Loucy (cell line): ENCODE results near the gene GABBR1.

ENCODE experiments used
- H2AFZ ChIP-seq: fragments of 200-600 bp; sonication (generic); 2 replicates; pipeline ENCODE4 v1.6.0; 2016; ENCODE audit warnings: antibody characterized with exemption, mild to moderate bottlenecking, low read length, moderate library complexity
- H3F3A ChIP-seq: fragments of 200-600 bp; 2 replicates; pipeline ENCODE4 v1.6.0; 2016; ENCODE audit warnings: antibody characterized with exemption, low read depth, mild to moderate bottlenecking
- H3K27me3 ChIP-seq: fragments of 200-600 bp; sonication (generic); 2 replicates; pipeline ENCODE4 v1.6.1; 2014; ENCODE audit warnings: low read length, mild to moderate bottlenecking; ENCODE audit not compliant: insufficient read depth, poor library complexity, severe bottlenecking
- H3K36me3 ChIP-seq: fragments of 200-600 bp; sonication (generic); 2 replicates; pipeline ENCODE4 v1.6.1; 2016; ENCODE audit warnings: low read length; ENCODE audit not compliant: insufficient read depth
- H3K4me1 ChIP-seq: fragments of 200-600 bp; sonication (generic); 2 replicates; pipeline ENCODE4 v1.5.1; 2014; ENCODE audit warnings: low read length, mild to moderate bottlenecking; ENCODE audit not compliant: insufficient read depth, poor library complexity, severe bottlenecking
- H3K4me2 ChIP-seq: fragments of 200-600 bp; sonication (generic); 2 replicates; pipeline ENCODE4 v1.6.0; 2014; ENCODE audit warnings: antibody characterized with exemption, low read length, low read depth, mild to moderate bottlenecking; ENCODE audit not compliant: poor library complexity, severe bottlenecking
- H3K4me3 ChIP-seq: fragments of 200-600 bp; sonication (generic); 2 replicates; pipeline ENCODE4 v1.5.1; 2014; ENCODE audit warnings: low read length, mild to moderate bottlenecking, mixed read lengths; ENCODE audit not compliant: poor library complexity, severe bottlenecking
- H3K79me2 ChIP-seq: fragments of 200-600 bp; sonication (generic); 2 replicates; pipeline ENCODE4 v1.6.1; 2014; ENCODE audit warnings: low read length; ENCODE audit not compliant: insufficient read depth
- H3K9ac ChIP-seq: fragments of 200-600 bp; sonication (generic); 2 replicates; pipeline ENCODE4 v1.6.0; 2014; ENCODE audit warnings: mild to moderate bottlenecking, low read depth, low read length, moderate library complexity; ENCODE audit not compliant: poor library complexity, severe bottlenecking
- H3K9me2 ChIP-seq: fragments of 200-600 bp; sonication (generic); replicated peaks from 2 replicates; pipeline ENCODE4 v1.6.1; 2016; ENCODE audit warnings: low read depth, low read length, mixed read lengths
- H3K9me3 ChIP-seq: fragments of 200-600 bp; sonication (generic); 2 replicates; pipeline ENCODE4 v1.6.1; 2014; ENCODE audit warnings: mild to moderate bottlenecking, antibody characterized with exemption, low read length, low read depth; ENCODE audit not compliant: insufficient read depth
- H4K20me1 ChIP-seq: fragments of 200-600 bp; sonication (generic); 2 replicates; pipeline ENCODE4 v1.6.0; 2014; ENCODE audit warnings: antibody characterized with exemption, low read length, mild to moderate bottlenecking; ENCODE audit not compliant: insufficient read depth, poor library complexity, severe bottlenecking
- CTCF ChIP-seq: fragments of 200-600 bp; sonication (generic); conservative IDR thresholded peaks from 2 replicates; pipeline ENCODE4 v1.5.1; 2014; ENCODE audit warnings: mild to moderate bottlenecking, antibody characterized with exemption, low read length
- EZH2phosphoT487 ChIP-seq: fragments of 200-600 bp; IDR thresholded peaks from 2 replicates; pipeline ENCODE4 v1.6.1; 2018; ENCODE audit warnings: antibody characterized with exemption, mild to moderate bottlenecking, moderate library complexity, borderline replicate concordance

The GABBR1 gene

DNA sequence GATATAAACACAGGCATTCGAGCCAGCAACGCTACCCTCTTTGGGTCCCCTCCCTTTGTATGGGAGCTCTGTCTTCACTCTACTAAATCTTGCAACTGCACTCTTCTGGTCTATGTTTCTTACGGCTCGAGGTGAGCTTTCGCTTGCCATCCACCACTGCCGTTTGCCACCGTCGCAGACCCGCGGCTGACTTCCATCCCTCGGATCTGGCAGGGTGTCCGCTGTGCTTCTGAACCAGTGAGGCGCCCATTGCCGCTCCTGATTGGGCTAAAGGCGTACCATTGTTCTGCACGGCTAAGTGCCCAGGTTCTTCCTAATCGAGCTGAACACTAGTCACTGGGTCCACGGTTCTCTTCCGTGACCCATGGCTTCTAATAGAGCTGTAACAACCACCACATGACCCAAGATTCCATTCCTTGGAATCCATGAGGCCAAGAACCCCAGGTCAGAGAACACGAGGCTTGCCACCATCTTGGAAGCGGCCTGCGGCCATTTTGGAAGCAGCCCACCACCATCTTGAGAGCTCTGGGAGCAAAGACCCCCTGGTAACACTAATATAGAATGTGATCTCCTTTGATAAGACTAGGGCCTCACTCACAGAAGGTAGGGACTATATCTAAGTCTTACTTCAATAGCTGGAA, 74.4 kb downstream of the GABBR1 start:
- no peak for TF ChIP-seq EZH2phosphoT487
- no peaks in the 10 kb centered on the region for H3K4me1 ChIP-seq
- H3K9me3 ChIP-seq, result no peaks in the 10 kb centered on the region
- H2AFZ ChIP-seq, result no peak overlapping the region
- no peaks in the 10 kb centered on the region for H4K20me1 ChIP-seq
- no peak overlapping the region for H3K9ac ChIP-seq
- no peaks in the 10 kb centered on the region for H3K79me2 ChIP-seq
- H3K36me3 ChIP-seq, result no peaks in the 10 kb centered on the region
- no peak overlapping the region for H3K4me2 ChIP-seq
- H3K4me3 ChIP-seq, result no peak overlapping the region
- no peaks in the 10 kb centered on the region for H3K27me3 ChIP-seq
- H3F3A ChIP-seq, result no peaks in the 10 kb centered on the region
- no peaks in the 10 kb centered on the region for H3K9me2 ChIP-seq

GRCh38 chr6:29557320-29557719, 75.7 kb downstream of the GABBR1 start:
- no peaks in the 10 kb centered on the region for H3K9me2 ChIP-seq
- no peaks in the 10 kb centered on the region for H3K79me2 ChIP-seq
- no peak for TF ChIP-seq EZH2phosphoT487
- no peak for TF ChIP-seq CTCF
- H3K4me1 ChIP-seq, result no peaks in the 10 kb centered on the region
- H3K9me3 ChIP-seq, result no peaks in the 10 kb centered on the region
- no peak overlapping the region for H3K4me2 ChIP-seq
- H2AFZ ChIP-seq, result no peak overlapping the region
- no peaks in the 10 kb centered on the region for H4K20me1 ChIP-seq
- no peak overlapping the region for H3K9ac ChIP-seq
- no peak overlapping the region for H3K4me3 ChIP-seq
- H3F3A ChIP-seq, result no peaks in the 10 kb centered on the region
- no peaks in the 10 kb centered on the region for H3K36me3 ChIP-seq
- H3K27me3 ChIP-seq, result no peaks in the 10 kb centered on the region

- Histone ChIP-seq H2AFZ (no peak overlapping the region), H3K9me3 (no peaks in the 10 kb centered on the region), H4K20me1 (no peaks in the 10 kb centered on the region), H3K4me1 (no peaks in the 10 kb centered on the region), H3K36me3 (no peaks in the 10 kb centered on the region), H3K9ac (no peak overlapping the region), H3K79me2 (no peaks in the 10 kb centered on the region), H3K4me2 (no peak overlapping the region), H3K4me3 (no peak overlapping the region), H3K9me2 (no peaks in the 10 kb centered on the region), H3K27me3 (no peaks in the 10 kb centered on the region), H3F3A (no peaks in the 10 kb centered on the region)
- TF ChIP-seq EZH2phosphoT487, result no peak
Observed at GRCh38 chr6:29554764-29555163, 78.2 kb downstream of the GABBR1 start.

DNA sequence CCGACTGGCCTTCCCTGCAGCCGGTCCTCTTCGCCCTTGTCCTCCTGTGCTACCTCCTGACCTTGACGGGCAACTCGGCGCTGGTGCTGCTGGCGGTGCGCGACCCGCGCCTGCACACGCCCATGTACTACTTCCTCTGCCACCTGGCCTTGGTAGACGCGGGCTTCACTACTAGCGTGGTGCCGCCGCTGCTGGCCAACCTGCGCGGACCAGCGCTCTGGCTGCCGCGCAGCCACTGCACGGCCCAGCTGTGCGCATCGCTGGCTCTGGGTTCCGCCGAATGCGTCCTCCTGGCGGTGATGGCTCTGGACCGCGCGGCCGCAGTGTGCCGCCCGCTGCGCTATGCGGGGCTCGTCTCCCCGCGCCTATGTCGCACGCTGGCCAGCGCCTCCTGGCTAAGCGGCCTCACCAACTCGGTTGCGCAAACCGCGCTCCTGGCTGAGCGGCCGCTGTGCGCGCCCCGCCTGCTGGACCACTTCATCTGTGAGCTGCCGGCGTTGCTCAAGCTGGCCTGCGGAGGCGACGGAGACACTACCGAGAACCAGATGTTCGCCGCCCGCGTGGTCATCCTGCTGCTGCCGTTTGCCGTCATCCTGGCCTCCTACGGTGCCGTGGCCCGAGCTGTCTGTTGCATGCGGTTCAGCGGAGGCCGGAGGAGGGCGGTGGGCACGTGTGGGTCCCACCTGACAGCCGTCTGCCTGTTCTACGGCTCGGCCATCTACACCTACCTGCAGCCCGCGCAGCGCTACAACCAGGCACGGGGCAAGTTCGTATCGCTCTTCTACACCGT, 79.5 kb downstream of the GABBR1 start:
- no peaks in the 10 kb centered on the region for H3K9me2 ChIP-seq
- no peak overlapping the region for H3K4me2 ChIP-seq
- H3K9me3 ChIP-seq, result no peaks in the 10 kb centered on the region
- H3K4me3 ChIP-seq, result no peak overlapping the region
- H2AFZ ChIP-seq, result no peak overlapping the region
- no peaks in the 10 kb centered on the region for H3K79me2 ChIP-seq
- no peaks in the 10 kb centered on the region for H3K27me3 ChIP-seq
- no peaks in the 10 kb centered on the region for H3K36me3 ChIP-seq
- TF ChIP-seq CTCF (no peak), EZH2phosphoT487 (no peak)
- no peaks in the 10 kb centered on the region for H4K20me1 ChIP-seq
- H3K9ac ChIP-seq, result no peak overlapping the region
- no peaks in the 10 kb centered on the region for H3K4me1 ChIP-seq
- H3F3A ChIP-seq, result no peaks in the 10 kb centered on the region
